Measurements from ENCODE around the gene MICAL3. TPM values are rescaled to one million over a fixed set of nuclear protein-coding genes. Genes with fewer than 3 reads are reported as not detected.

The MICAL3 gene
- total RNA-seq, 4 donors from 2014 or later: 45.2 to 56.3 (median 46.3) TPM

- H3K27ac ChIP-seq: no peak overlapping the region
- peaks cover 0 to 47% (median 19%) of the 10 kb centered on the region in 4 donors for H3K4me1 ChIP-seq
- no peak for TF ChIP-seq POLR2A (IDR thresholded peaks at IDR 0.05)
- TF ChIP-seq CTCF (IDR thresholded peaks at IDR 0.05): no peak
- no peak for TF ChIP-seq EP300 (IDR thresholded peaks at IDR 0.05)
- H3K9me3 ChIP-seq: no peaks in the 10 kb centered on the region
- no peaks in the 10 kb centered on the region for H3K36me3 ChIP-seq
- DNase-seq (ENCODE audit: low spot score in 2 of 2): no peak
- H3K27me3 ChIP-seq: no peaks in the 10 kb centered on the region
- 90 to 91% methylated on average over 7 of the region's 7 CpGs for WGBS, 2 donors
- H3K4me3 ChIP-seq: no peak overlapping the region
These were observed 96.0 kb downstream of the MICAL3 start for GRCh38 chr22:17928391-17928790.

- Histone ChIP-seq H3K36me3 (no peaks in the 10 kb centered on the region), H3K9me3 (no peaks in the 10 kb centered on the region), H3K27ac (no peak overlapping the region), H3K4me3 (no peak overlapping the region), H3K4me1 (peaks cover 0 to 60% (median 32%) of the 10 kb centered on the region in 4 donors), H3K27me3 (no peaks in the 10 kb centered on the region)
- TF ChIP-seq EP300 (IDR thresholded peaks at IDR 0.05): no peak
- TF ChIP-seq POLR2A (IDR thresholded peaks at IDR 0.05): no peak
- TF ChIP-seq CTCF (IDR thresholded peaks at IDR 0.05): no peak
- DNase-seq (ENCODE audit: low spot score in 2 of 2): no peak
These were observed 97.3 kb downstream of the MICAL3 start for GRCh38 chr22:17927062-17927461.

GRCh38 chr22:17926516-17926915 is 97.8 kb downstream of the MICAL3 start:
- TF ChIP-seq EP300 (IDR thresholded peaks at IDR 0.05) (no peak), POLR2A (IDR thresholded peaks at IDR 0.05) (no peak), CTCF (IDR thresholded peaks at IDR 0.05) (no peak)
- WGBS, 2 donors: 96% methylated on average over 7 of the region's 7 CpGs

GRCh38 chr22:17925431-17925841 is 98.9 kb downstream of the MICAL3 start:
- DNase-seq (ENCODE audit: low spot score in 2 of 2): no peak
- TF ChIP-seq EP300 (IDR thresholded peaks at IDR 0.05) (no peak), POLR2A (IDR thresholded peaks at IDR 0.05) (no peak), CTCF (IDR thresholded peaks at IDR 0.05) (no peak)
- peaks cover 0 to 67% (median 47%) of the 10 kb centered on the region in 4 donors for H3K4me1 ChIP-seq
- H3K27me3 ChIP-seq: no peaks in the 10 kb centered on the region
- H3K4me3 ChIP-seq: no peak overlapping the region
- 27 to 39% methylated on average over 7 of the region's 7 CpGs for WGBS, 2 donors
- peak overlapping the region in 2 of 4 donors; percentile 21 to 86 for H3K27ac ChIP-seq
- no peaks in the 10 kb centered on the region for H3K36me3 ChIP-seq
- H3K9me3 ChIP-seq: no peaks in the 10 kb centered on the region

More at GRCh38 chr22:17926516-17926915, 97.8 kb downstream of the MICAL3 start:
- no peak for DNase-seq (ENCODE audit: low spot score in 2 of 2)
- Histone ChIP-seq H3K27me3 (no peaks in the 10 kb centered on the region), H3K4me1 (peaks cover 0 to 63% (median 37%) of the 10 kb centered on the region in 4 donors), H3K9me3 (no peaks in the 10 kb centered on the region), H3K4me3 (no peak overlapping the region), H3K36me3 (no peaks in the 10 kb centered on the region), H3K27ac (no peak overlapping the region)

- TF ChIP-seq POLR2A (IDR thresholded peaks at IDR 0.05) (no peak), CTCF (IDR thresholded peaks at IDR 0.05) (no peak), EP300 (IDR thresholded peaks at IDR 0.05) (no peak)
- H3K4me3 ChIP-seq: no peak overlapping the region
- H3K9me3 ChIP-seq: no peaks in the 10 kb centered on the region
- DNase-seq (ENCODE audit: low spot score in 2 of 2): no peak
- 57 to 68% methylated on average over 4 of the region's 4 CpGs for WGBS, 2 donors
- peaks cover 0 to 72% (median 53%) of the 10 kb centered on the region in 4 donors for H3K4me1 ChIP-seq
- H3K36me3 ChIP-seq: no peaks in the 10 kb centered on the region
- no peaks in the 10 kb centered on the region for H3K27me3 ChIP-seq
- H3K27ac ChIP-seq: peak overlapping the region in 2 of 4 donors; percentile 21 to 86
These were observed 99.5 kb downstream of the MICAL3 start for GRCh38 chr22:17924735-17925364.

Measured in tibial nerve (tissue), 4 donors.